Eye (tissue), 1 donor: ENCODE results near the gene COL4A2.
A peak's percentile ranks its signal among the peaks of the same experiment; 100 is the strongest.

Experiments
- DNase-seq: peaks from one replicate; pipeline ENCODE4 v3.0.0-alpha.2; 2015

Gene COL4A2

GRCh38 chr13:110423689-110424302 lies 116.7 kb downstream of the COL4A2 start:
- no peak for DNase-seq

- peak; percentile 49 for DNase-seq
These were observed 117.7 kb downstream of the COL4A2 start for GRCh38 chr13:110424569-110425443.

- no peak for DNase-seq
These were observed 118.3 kb downstream of the COL4A2 start for GRCh38 chr13:110425444-110425780.

- DNase-seq = no peak
These were observed 119.7 kb downstream of the COL4A2 start for GRCh38 chr13:110426735-110427134.

GRCh38 chr13:110428313-110428712 lies 121.2 kb downstream of the COL4A2 start:
- DNase-seq = no peak

GRCh38 chr13:110430391-110431336 lies 123.6 kb downstream of the COL4A2 start:
- no peak for DNase-seq

- no peak for DNase-seq
These were observed 124.6 kb downstream of the COL4A2 start for GRCh38 chr13:110431425-110432294.

GRCh38 chr13:110432522-110432921 lies 125.4 kb downstream of the COL4A2 start:
- no peak for DNase-seq

GRCh38 chr13:110433014-110433413 lies 125.9 kb downstream of the COL4A2 start:
- DNase-seq = no peak

GRCh38 chr13:110434629-110435028 lies 127.5 kb downstream of the COL4A2 start:
- DNase-seq = no peak

- no peak for DNase-seq
These were observed 128.2 kb downstream of the COL4A2 start for GRCh38 chr13:110435331-110435730.

- DNase-seq = no peak
These were observed 129.2 kb downstream of the COL4A2 start for GRCh38 chr13:110436276-110436675.

- no peak for DNase-seq
These were observed 129.8 kb downstream of the COL4A2 start for GRCh38 chr13:110436786-110437370.

GRCh38 chr13:110438211-110438610 lies 131.1 kb downstream of the COL4A2 start:
- DNase-seq = no peak

GRCh38 chr13:110438776-110439175 lies 131.7 kb downstream of the COL4A2 start:
- DNase-seq = no peak

- no peak for DNase-seq
These were observed 134.1 kb downstream of the COL4A2 start for GRCh38 chr13:110440946-110441731.

- DNase-seq = no peak
These were observed 136.0 kb downstream of the COL4A2 start for GRCh38 chr13:110442930-110443621.

GRCh38 chr13:110443622-110444225 lies 136.6 kb downstream of the COL4A2 start:
- no peak for DNase-seq

- no peak for DNase-seq
These were observed 137.2 kb downstream of the COL4A2 start for GRCh38 chr13:110444226-110444653.

GRCh38 chr13:110445183-110445582 lies 138.1 kb downstream of the COL4A2 start:
- DNase-seq = no peak
